Measurements from ENCODE around the gene GCAT.

GRCh38 chr22:37832022-37832857 is 24.5 kb downstream of the GCAT start:
- TF ChIP-seq CTCF (IDR thresholded peaks at IDR 0.05 in 8 of 11, conservative IDR thresholded peaks at IDR 0.05 in 3 of 11): no peak
- peak in 1 of 3 donors; percentile 19 for TF ChIP-seq POLR2AphosphoS5 (IDR thresholded peaks at IDR 0.05)
- no peak for TF ChIP-seq POLR2A (IDR thresholded peaks at IDR 0.05)

Measured in spleen (tissue), 7 donors.